ENCODE measurements around the gene NAPB.

The NAPB gene

GRCh38 chr20:23415555-23415954 lies 5.7 kb downstream of the NAPB start:
- no peak for TF ChIP-seq CTCF (IDR thresholded peaks at IDR 0.05; ENCODE audit: control insufficient read depth, insufficient read depth, low read depth, low read length, missing control alignments)
- H3K4me3 ChIP-seq (ENCODE audit: control insufficient read depth, low read depth, low read length), result no peak overlapping the region
- no peak for DNase-seq (ENCODE audit: low read depth)

- H3K4me3 ChIP-seq (ENCODE audit: control insufficient read depth, low read depth, low read length), result no peak overlapping the region
- DNase-seq (ENCODE audit: low read depth), result no peak
- TF ChIP-seq CTCF (IDR thresholded peaks at IDR 0.05; ENCODE audit: control insufficient read depth, insufficient read depth, low read depth, low read length, missing control alignments), result no peak
These were observed 6.6 kb downstream of the NAPB start for GRCh38 chr20:23414526-23415188.

GRCh38 chr20:23413862-23414422 lies 7.3 kb downstream of the NAPB start:
- no peak overlapping the region for H3K4me3 ChIP-seq (ENCODE audit: control insufficient read depth, low read depth, low read length)
- DNase-seq (ENCODE audit: low read depth), result no peak
- TF ChIP-seq CTCF (IDR thresholded peaks at IDR 0.05; ENCODE audit: control insufficient read depth, insufficient read depth, low read depth, low read length, missing control alignments), result no peak

- DNase-seq (ENCODE audit: low read depth), result no peak
- no peak overlapping the region for H3K4me3 ChIP-seq (ENCODE audit: control insufficient read depth, low read depth, low read length)
- TF ChIP-seq CTCF (IDR thresholded peaks at IDR 0.05; ENCODE audit: control insufficient read depth, insufficient read depth, low read depth, low read length, missing control alignments), result no peak
These were observed 9.3 kb downstream of the NAPB start for GRCh38 chr20:23412026-23412425.

DNA sequence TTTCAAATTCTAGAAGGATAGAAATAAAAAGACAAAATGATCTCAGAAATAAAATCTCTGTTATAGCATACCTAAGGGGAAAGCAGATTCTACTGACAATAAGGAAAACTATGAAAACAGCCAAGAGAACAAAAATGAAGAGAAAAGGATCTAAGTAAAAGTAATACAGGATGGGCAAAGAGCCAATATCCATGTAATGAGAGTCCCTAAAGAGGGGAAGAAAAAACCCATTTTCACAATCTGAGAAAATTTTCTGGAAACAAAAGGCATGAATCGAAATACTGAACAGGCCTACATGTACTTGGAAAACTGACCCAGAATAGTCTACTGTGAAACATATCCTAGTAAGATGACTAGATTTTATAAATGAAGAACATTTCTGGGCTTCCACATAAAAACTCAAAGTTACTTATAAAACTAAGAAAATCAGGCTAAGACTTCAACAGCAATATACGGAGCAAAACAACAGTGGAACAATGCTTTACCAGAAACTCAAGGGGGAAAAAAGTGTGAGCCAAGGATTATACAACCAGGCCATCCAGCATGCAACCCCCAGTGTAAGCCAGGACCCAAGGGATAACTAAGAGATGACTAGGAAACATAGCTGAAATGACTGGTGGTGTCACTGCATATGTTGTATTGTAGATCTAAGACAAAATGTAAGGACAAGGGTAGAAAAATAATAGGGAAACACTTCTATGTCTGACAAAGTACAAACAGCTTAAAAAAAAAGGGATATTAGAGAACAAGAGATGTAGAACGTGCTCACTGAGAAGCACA lies 10.2 kb downstream of the NAPB start:
- TF ChIP-seq CTCF (IDR thresholded peaks at IDR 0.05; ENCODE audit: control insufficient read depth, insufficient read depth, low read depth, low read length, missing control alignments), result no peak
- no peak for DNase-seq (ENCODE audit: low read depth)
- no peak overlapping the region for H3K4me3 ChIP-seq (ENCODE audit: control insufficient read depth, low read depth, low read length)

GRCh38 chr20:23409800-23410199 lies 11.5 kb downstream of the NAPB start:
- H3K4me3 ChIP-seq (ENCODE audit: control insufficient read depth, low read depth, low read length), result no peak overlapping the region
- TF ChIP-seq CTCF (IDR thresholded peaks at IDR 0.05; ENCODE audit: control insufficient read depth, insufficient read depth, low read depth, low read length, missing control alignments), result no peak
- DNase-seq (ENCODE audit: low read depth), result no peak

Data from AG09309 (cell line).